Measurements from ENCODE around the gene LENEP. TPM values are rescaled to one million over a fixed set of nuclear protein-coding genes. Genes with fewer than 3 reads are reported as not detected.

Gene LENEP
- total RNA-seq, 1 experiment from 2014 or later = 1.3 TPM

DNA sequence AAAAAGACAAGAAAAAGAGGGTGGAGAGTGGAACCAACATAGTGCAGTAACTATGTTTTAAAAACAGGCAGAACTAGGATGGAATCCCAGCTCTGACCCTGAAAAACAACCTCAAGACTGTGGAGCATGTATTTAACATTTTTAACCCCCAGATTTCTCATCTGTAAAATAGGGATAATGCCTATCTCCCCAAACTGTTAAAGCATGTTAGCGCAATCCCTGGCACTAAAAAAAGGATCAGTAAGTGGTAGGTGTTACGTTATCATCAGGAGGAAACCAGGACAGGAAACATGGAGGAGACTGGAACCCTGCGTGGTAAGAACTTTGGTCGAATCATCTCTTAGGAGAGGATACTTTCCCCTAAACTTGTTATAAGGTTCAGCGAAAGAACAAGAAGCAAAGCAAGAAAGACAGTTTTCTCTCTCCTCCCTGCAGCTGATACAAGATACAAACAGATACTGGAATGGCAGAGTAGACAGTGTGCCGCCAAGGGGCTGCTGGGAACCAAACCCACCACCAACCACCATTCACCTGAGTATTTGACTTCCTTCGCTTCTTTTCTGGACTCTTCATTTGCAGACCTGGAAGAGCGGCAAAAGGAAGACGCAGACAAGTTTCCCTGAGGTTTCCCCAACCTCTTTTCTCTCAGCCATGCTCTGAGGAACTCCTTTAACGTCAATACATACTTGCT, 32.8 kb upstream of the LENEP start:
- peak overlapping the region; percentile 78 for H3K4me3 ChIP-seq
- peaks cover 24% of the 10 kb centered on the region for H3K4me1 ChIP-seq (replicated peaks; ENCODE audit: insufficient read depth)
- DNase-seq = no peak
- intact Hi-C loops (cut with micrococcal nuclease; ENCODE audit: unreplicated experiment) = loop anchor here (2.0 to 5.0 kb wide), 3 partner anchors 42 to 90 kb away; partner anchors contain the start of genes ADAM15 and ZBTB7B
- H3K27ac ChIP-seq = peak overlapping the region; percentile 72; the same call in 1 of the 2 replicates
- H3K27me3 ChIP-seq (ENCODE audit: insufficient read depth, low read depth) = no peaks in the 10 kb centered on the region
- TF ChIP-seq, protein P1, sequence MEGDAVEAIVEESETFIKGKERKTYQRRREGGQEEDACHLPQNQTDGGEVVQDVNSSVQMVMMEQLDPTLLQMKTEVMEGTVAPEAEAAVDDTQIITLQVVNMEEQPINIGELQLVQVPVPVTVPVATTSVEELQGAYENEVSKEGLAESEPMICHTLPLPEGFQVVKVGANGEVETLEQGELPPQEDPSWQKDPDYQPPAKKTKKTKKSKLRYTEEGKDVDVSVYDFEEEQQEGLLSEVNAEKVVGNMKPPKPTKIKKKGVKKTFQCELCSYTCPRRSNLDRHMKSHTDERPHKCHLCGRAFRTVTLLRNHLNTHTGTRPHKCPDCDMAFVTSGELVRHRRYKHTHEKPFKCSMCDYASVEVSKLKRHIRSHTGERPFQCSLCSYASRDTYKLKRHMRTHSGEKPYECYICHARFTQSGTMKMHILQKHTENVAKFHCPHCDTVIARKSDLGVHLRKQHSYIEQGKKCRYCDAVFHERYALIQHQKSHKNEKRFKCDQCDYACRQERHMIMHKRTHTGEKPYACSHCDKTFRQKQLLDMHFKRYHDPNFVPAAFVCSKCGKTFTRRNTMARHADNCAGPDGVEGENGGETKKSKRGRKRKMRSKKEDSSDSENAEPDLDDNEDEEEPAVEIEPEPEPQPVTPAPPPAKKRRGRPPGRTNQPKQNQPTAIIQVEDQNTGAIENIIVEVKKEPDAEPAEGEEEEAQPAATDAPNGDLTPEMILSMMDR (conservative IDR thresholded peaks at IDR 0.05) = no peak
- TF ChIP-seq EZH2 (IDR thresholded peaks at IDR 0.05; ENCODE audit: low read depth) = no peak
- peaks cover 12% of the 10 kb centered on the region for H3K79me2 ChIP-seq (ENCODE audit: low read depth)
- H3K9me2 ChIP-seq (ENCODE audit: insufficient read depth) = no peaks in the 10 kb centered on the region
- H4K20me1 ChIP-seq (ENCODE audit: insufficient read depth) = no peaks in the 10 kb centered on the region
- TSS peak; percentile 14 for BruUV-seq (replicated peaks)
- peak overlapping the region; percentile 72; the same call in 1 of the 2 replicates for H2AFZ ChIP-seq
- peaks cover 12% of the 10 kb centered on the region; the same call in 1 of the 2 replicates for H3K36me3 ChIP-seq (ENCODE audit: low read depth)
- peaks cover 45% of the 10 kb centered on the region for H3F3A ChIP-seq (ENCODE audit: insufficient read depth, low read depth)
- H3K9me3 ChIP-seq (ENCODE audit: insufficient read depth, low read depth) = no peaks in the 10 kb centered on the region
- POLR2A ChIA-PET (ENCODE audit: unreplicated experiment) = interaction anchor here (1.6 kb wide), 1 partner anchor 10 kb away, joined by 18 read pairs; the partner anchor contains the start of gene SHC1
- CTCF ChIA-PET = interaction anchor here (0.5 to 1.1 kb wide), 3 partner anchors 10 to 216 kb away, joined by 3 to 4 read pairs (median 3); partner anchors contain the start of gene SHC1
- peak overlapping the region; percentile 90 for H3K4me2 ChIP-seq

DNA sequence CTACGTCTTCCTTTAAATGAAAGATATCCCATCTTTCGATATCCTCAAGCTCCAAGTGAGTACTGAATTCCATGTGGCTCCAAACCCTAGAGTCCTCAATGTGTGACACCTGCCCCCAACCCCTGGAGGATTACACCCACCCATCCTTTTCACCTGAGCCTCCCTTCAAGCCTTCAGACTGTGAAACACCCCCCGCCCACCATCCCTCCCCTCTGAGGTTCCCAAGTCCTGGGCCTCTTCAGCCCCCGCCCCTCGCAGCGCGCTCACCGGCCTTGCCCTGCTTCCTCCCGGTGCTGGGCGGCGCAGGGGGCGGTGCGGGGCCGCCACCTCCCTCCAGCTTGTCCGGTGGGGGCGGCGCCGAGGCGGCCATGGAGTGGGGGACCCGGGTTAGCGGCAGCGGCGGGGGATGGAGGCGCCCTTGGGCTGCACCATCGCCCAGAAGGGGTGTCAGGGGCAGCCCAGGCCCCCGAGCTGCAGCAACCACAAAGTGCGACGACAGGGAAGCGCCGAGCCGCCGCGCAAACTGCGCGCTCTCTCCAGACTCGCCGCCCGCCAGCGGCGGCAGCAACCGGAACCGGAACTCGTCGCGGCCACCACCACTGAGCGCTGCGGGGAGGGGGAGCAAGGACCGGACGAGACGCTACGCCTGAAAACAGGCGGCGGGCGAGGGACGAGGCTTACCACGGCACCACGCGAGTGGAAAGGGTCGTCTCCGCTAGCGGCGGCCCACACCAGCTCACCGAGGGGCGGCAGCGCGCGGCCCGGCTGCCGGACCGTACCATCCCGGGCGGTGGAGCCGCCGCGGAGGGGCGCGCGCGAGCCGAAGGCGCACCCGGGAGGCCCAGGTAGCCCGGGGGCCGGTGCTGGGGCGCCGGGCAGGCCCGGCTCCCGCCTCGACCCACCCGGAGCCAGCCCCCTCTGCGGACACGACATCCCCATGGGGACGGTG, 31.9 kb upstream of the LENEP start, which contains the start of gene PYGO2:
PYGO2 (minus strand) TSS at position 576 of the 949 bp plus-strand sequence; CDS start at position 370, 206 bp downstream.
- intact Hi-C loops (cut with micrococcal nuclease; ENCODE audit: unreplicated experiment) = loop anchor here (2.0 to 5.0 kb wide), 3 partner anchors 41 to 89 kb away; partner anchors contain the start of genes ADAM15 and ZBTB7B
- Histone ChIP-seq H2AFZ (peak within 1 kb of the TSS; percentile 72), H3K79me2 (ENCODE audit: low read depth) (peaks cover 12% of the 10 kb centered on the region), H3K4me2 (peak within 1 kb of the TSS; percentile 90), H3K9me3 (ENCODE audit: insufficient read depth, low read depth) (no peaks in the 10 kb centered on the region), H3K4me3 (peak within 1 kb of the TSS; percentile 78), H4K20me1 (ENCODE audit: insufficient read depth) (no peaks in the 10 kb centered on the region), H3K36me3 (ENCODE audit: low read depth) (peaks cover 14% of the 10 kb centered on the region; the same call in 1 of the 2 replicates), H3K27ac (peak within 1 kb of the TSS; percentile 72), H3K27me3 (ENCODE audit: insufficient read depth, low read depth) (no peaks in the 10 kb centered on the region), H3K9me2 (ENCODE audit: insufficient read depth) (no peaks in the 10 kb centered on the region), H3K4me1 (replicated peaks; ENCODE audit: insufficient read depth) (peaks cover 20% of the 10 kb centered on the region), H3F3A (ENCODE audit: insufficient read depth, low read depth) (peaks cover 46% of the 10 kb centered on the region)
- ChIA-PET POLR2A (ENCODE audit: unreplicated experiment) (interaction anchor here (0.6 to 1.6 kb wide), 3 partner anchors 9 to 402 kb away, joined by 3 to 18 read pairs (median 4); partner anchors contain the start of genes KCNN3 and SHC1), CTCF (interaction anchor here (0.5 to 1.1 kb wide), 4 partner anchors 9 to 215 kb away, joined by 3 to 26 read pairs (median 4); partner anchors contain the start of gene SHC1)
- peak; percentile 64 to 88 for DNase-seq
- BruUV-seq (replicated peaks) = no TSS peak
- TF ChIP-seq, protein P1 (conservative IDR thresholded peaks at IDR 0.05) = peak; percentile 60; the same call in 1 of the 2 replicates
- no peak for TF ChIP-seq EZH2 (IDR thresholded peaks at IDR 0.05; ENCODE audit: low read depth)
